ENCODE measurements around the gene TANC1.

Gene TANC1

DNA sequence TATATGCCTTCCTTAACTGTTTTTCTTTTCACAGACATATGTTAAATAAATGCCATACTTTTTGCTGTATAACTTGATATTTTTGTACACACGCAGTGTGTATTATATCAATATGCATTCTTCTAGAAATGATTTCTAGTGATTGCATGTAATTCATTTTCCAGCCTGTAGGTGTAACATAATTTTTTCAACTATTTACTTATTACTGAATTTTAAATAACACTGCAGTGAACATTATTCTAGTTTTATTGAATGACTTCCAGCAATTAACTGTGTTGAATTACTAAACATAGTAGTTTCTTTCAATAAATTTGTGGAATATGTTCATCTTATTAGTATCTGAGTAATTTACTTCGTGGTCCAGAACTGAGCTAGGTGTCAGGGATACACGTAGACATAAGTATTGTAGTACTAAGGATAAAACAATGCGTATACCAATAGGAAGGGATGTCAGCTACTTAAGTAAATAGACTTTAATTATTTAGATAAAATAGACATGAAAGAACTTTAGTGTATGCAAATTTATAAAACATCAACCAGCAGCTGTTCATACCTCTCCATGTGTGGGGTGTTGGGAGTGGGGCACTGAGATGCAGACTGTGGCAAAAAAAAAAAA lies 28.0 kb downstream of the TANC1 start:
- no peak for DNase-seq

DNA sequence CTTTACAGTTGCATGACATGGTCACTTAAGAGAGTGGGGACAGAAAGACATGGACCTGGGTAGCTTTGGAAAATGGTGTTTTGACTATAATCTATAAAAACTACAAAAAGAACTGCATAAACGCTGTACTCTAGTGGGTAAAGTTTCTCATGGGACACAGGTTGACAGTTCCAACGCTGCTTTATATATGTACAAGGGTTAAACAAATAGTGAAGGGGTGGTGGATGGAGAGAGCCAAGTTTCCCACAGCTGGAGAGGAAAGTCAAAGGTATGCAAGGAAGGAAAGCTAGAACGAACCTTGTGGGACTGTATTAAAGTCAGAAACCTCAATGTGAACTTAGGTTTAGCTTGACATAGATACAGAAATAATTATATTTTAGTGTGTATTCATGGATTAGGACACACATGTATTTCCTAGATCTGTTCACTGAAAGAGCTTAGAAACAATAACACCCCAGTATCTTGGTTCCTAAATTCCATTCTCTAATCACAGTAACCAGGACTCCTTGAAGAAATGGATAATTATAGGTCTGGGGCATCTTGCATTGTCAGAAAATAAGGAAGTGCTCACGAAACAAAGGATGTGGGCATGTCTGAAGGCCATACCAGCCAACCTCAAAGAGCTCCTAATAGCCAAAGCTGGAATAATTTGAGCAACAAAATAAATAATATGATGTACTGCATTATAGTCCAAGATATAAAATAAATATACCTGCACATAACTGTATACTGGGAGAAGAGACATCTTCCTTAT lies 28.8 kb downstream of the TANC1 start:
- no peak for DNase-seq

DNA sequence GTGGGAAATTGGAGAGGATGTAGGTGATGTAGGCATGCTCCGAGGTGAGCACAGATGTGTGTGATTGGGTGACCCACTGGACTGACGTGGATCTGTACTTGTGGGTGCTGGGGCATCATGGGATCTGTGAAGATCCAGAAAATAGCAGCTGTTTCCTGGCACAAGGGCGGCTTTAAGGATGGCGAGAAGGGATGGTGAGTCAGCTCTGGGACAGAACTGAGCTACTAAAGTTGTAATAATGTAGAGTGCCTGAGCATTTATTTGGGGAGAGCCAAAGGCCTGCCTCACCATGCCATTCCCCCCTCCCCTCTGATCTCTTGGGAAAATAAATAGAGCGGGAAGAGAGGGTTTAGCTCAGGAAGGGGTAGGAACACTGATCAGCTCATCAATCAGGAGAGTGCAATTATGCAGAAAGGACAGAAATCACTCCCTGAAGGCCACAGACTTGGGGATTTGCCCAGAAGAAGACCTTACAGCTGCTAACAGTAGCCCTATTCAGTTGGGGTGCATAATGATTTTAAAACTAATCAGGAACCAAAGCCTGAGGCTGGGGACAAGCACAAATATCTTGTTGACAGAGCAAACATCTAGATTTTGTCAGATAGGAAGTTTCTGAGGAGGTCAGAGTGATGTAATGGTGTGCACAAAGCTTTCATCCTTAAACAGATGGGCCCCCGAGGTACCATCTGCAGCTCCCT lies 30.3 kb downstream of the TANC1 start:
- no peak for DNase-seq

DNA sequence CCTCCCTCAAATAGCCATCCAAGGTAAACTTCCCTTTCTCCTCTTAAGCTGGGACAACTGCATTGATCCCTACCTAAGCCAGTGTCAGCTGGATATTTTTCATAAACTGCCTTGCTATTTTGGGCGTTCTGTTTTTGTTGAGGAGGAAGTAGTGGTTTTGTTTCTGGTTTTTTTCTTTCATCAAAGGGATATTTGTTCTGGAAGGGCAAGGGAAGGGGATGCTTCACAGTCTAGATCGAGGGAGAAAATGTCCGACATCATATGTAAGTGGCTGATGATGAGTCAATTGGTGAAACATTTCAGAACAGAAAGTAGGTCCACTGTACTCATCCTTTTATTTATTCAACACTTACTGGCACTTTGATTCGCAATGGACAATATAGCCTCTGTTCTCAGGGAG lies 31.0 kb downstream of the TANC1 start:
- no peak for DNase-seq

DNA sequence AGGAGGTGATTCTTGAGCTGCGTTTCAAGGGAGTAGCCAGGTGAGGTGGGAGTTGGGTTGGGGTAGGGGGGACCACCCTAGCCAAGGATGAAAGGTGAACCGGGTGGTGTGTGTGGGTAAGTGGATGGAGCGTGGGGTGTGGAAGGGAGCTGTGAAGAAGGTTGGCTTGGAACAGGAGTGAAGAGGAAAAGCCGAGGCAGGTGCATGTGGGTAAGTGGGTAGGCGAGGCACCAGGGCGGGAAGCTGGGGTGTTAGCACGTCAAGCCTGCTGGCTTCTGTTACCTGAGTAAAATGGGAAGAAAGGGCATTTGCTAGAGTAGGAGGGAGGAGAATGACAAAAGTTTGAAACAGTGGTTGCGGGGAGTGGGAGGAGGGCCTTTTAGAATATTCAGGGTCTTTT lies 31.6 kb downstream of the TANC1 start:
- no peak for DNase-seq

DNA sequence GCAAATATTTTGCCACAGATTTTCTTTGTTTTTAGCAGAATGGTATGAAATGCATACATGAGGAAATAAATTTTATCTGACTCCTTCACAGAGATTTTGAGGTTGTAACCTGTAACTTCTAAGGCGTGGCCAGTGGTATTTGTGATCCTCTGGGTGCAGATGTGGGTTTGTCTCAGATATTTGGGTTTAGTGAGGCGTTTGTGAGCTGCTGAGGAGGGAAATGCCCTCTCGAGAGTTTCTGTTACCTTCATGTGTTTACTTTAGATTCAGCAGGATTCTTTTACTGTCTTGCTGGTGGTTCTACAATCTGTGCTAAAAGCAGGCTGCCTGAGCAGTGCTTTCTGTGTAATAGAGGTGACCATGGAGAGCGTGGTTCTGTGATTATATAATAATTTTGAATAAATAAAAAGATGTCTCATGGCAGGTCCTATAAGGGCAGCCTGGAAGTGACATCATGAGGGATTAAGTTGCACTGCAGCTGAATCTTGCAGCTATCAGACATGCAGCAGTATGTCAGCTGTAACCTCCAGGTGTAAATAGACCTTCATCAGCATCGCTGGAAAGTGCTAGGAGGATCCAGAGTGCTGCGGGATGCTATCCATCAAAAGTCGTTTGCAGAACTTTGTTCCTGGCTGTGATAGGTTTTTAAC lies 34.1 kb downstream of the TANC1 start:
- no peak for DNase-seq

DNA sequence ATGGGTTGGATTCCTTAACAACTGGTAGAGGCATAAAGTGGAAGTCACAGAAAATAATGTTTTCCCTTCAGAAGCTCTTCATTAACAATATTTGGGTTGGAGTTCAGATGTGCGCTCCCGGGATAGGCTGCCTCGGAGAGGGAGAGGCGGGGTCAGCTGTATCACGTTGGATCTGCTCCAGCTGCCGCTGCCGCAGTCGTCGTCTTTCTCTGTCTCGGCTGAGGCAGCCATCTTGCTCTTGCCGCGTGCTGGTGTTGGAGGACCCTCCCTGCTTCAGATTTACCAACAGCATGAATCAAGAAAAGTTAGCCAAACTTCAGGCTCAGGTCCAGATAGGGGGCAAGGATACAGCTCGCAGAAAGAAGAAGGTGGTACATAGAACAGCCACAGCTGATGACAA lies 35.1 kb downstream of the TANC1 start:
- DNase-seq, result no peak

DNA sequence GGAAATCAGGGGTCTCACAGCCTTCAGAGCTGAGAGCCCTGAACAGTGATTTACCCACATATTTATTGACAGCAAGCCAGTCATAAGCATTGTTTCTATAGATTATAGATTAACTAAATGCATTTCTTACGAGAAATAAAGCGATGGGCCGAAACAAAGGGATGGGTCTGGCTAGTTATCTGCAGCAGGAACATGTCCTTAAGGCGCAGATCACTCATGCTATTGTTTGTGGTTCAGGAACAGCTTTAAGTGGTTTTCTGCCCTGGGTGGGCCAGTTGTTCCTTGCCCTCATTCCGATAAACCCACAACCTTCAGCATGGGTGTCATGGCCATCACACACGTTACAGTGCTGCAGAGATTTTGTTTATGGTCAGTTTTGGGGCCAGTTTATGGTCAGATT lies 36.4 kb downstream of the TANC1 start:
- DNase-seq, result no peak

DNA sequence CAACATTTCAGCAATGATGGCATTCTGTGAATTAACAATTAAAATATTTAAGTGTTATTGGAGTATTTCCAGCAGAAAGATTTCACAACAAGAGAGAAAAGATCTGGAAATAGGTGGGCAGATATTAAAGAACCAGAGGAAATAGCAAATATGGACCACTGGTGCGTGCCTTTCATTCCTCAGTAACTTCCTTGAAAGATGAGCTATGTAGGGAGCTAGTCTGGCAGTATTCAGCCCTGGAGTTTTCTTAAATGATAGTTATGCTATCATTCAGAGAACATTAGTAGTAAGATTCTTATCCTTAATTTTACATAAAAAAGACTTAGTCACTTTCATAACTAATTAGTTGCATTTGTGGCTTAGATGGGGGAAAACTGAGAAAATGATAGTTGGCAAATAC lies 41.5 kb downstream of the TANC1 start:
- DNase-seq, result no peak

DNA sequence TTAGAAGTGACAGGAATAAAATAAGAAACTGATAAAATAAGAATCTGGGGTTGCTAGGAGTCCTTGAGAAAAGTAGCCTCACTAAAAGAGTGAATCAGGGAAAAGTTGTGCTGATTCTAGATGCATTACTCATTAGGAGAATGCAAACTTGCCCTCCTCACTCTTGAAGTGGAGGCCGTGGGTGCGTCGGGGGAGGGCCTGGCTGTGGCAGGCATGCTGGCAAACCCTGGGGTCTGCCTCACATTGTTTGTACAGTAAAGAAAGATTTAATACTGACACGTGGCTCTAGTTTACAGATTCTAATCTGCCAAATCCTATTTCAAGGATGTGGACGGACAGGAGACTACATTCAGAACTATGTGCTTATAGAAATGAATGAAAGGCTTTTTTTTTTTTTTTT lies 41.9 kb downstream of the TANC1 start:
- no peak for DNase-seq

DNA sequence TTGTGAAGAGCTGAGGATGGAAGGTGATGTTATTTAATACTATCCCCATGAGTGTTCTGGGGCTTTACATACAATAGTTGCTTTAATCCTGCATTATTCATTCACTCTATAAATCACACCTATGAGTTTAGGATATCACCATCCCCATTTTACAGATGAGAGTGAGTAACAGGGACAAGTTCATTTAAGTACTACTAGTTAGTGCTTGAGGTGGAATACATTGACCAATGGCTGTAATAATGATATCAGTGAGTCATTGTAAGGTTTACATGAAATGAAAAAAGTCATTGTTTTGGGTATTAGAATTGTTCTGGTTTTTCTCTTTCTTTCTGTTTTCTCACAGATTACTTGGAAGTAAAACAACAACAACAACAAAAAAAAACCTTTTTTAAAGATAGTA lies 42.5 kb downstream of the TANC1 start:
- DNase-seq, result no peak

DNA sequence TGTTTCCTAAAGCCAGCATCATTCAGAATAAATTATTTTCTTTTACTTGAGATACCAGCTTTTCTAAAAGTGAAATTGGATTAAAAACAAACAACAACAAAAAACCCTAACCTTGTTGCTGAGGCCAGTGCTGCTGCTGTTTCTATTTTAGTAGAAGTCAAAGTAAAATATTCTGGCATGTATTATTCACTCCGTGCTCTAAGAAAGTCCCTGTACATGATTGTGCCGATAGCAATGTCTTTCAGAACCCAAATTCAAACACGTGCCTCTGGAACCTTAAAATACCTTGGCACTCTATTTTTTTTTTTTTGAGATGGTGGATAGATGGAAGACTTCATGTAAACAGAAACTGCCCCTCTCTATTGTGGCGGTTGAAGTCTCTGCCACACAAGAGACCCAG lies 43.7 kb downstream of the TANC1 start:
- DNase-seq, result no peak

DNA sequence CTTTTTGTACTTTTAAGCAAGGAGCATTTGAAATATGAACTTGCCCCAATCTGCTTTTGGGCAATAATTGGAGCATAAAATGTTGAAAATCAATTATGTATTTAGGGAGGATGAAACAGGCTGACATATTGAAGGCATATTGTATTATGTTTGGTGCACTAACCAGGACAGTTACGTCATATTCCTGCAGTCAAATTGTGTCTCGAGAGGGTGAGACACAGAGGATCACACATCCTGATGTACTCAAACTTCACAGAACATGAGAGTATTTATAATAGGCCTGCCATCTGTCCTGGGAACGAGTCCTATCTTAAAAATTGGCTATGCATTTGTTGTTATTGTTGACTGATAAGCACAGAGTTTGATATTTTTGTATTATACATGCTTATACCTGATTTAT lies 44.7 kb downstream of the TANC1 start:
- DNase-seq, result no peak

DNA sequence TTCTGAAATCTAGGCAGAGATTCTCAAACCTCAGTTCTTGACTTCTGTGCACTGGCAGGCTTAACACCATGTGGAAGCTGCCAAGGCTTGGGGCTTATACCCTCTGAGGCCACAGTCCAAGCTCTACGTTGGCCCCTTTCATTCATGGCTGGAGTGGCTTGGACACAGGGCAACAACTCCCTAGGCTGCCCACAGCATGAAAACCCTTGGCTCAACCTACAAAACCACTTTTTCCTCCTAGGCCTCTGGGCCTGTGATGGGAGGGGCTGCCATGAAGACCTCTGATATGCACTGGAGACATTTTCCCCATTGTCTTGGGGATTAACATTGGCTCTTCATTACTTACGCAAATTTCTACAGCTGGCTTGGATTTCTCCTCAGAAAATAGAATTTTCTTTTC lies 46.7 kb downstream of the TANC1 start:
- no peak for DNase-seq

DNA sequence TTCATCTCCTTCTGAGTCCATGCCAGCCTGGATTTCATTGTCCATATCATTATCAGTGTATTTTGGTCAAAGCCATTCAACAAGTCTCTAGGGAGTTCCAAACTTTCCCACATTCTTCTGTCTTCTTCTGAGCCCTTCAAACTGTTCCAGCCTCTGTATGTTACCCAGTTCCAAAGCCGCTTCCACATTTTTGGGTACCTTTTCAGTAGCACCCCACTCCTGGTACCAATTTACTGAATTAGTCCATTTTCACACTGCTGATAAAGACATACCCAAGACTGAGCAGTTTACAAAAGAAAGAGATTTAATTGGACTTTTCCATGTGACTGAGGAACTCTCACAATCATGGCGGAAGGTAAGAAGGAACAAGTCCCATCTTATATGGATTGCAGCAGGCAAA lies 47.4 kb downstream of the TANC1 start:
- DNase-seq, result no peak

DNA sequence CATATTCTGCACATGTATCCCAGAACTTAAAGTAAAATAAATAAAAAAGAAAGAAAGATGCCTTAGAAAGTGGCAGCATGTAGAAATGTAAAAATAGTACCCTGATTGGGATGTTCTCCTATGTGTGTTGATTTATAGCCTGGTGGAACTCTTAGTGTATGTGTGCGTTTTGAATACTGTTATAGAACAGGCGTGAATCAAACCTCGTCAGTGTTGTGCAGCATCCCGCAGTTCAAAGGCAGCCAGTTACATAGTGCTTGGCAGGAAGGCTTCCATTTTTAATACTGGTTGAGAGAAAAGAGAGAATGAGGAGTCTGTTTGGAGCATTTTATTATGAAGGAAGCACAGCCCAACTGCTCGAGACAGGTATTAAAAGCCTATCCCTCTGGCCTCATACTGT lies 49.4 kb downstream of the TANC1 start:
- no peak for DNase-seq

DNA sequence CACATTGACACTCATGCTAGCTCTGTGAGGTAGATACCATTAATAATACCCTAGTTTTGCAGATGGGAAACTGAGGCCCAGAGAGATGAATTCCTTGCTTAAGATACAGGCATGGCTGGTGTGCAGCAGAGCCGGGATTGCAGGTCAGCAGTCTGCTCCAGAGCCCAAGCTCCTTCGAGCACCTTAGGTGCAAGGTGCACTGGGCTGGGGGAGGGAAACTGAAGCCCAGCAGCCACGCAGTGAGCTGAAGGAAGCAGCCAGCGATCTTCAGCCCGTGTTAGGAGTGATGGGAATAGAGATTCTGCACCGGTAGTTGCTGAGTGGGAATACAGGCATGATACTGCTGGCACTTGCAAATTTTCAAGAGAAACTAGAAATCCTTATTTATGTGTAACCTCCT lies 50.6 kb downstream of the TANC1 start:
- no peak for DNase-seq

DNA sequence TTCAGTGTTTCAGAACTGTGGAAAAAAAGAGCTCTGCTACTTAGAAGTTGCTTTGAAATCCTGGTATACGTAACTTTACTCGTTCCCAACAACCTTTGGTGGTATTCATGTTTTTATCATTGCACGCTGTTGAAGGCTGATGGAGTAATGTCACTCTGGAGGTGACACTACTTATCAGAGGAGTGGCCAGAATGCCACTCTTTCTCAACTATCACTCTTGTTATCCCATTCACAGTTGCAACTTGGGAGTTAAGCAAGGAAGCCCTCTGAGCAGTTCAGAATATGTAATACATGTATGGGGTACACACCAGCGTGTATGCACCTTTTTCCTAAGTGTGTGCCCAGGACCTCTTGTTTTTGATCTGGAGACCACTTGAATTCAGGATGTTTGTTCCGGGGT lies 53.6 kb downstream of the TANC1 start:
- DNase-seq, result no peak

DNA sequence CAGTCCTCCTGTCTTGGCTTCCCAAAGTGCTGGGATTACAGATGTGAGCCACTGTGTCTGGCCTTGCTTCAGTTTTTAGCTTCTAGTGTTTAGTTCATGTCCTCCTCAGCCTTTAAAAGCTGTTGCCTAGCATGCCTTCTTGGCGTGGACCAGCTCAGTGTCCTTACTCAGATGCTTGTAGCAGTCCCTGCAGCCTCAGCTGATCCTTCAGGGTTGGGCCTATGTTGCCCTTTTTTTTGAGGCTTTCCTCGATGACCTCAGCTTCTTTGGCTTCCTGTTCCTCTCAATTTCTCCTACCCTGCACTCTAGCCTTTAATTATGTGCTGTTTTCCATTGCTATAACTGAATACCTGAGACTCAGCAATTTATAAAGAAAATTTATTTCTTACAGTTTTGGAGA lies 57.7 kb downstream of the TANC1 start:
- DNase-seq, result no peak

DNA sequence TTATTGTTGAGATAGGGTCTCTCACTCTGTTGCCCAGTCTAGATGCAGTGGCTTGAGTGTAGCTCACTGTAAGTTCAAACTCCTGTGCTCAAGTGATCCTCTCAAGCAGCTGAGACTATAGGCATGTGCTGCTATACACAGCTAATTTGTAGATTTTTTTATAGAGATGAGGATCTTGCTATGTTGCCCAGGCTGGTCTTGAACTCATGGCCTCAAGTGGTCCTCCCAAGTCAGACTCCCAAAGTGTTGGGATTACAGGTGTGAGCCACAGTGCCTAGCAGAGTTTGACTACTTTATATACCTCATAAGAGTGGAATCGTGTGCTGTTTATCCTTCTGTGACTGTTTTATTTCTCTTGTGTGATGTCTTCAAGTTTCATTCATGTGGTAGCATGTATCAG lies 60.3 kb downstream of the TANC1 start:
- no peak for DNase-seq

DNA sequence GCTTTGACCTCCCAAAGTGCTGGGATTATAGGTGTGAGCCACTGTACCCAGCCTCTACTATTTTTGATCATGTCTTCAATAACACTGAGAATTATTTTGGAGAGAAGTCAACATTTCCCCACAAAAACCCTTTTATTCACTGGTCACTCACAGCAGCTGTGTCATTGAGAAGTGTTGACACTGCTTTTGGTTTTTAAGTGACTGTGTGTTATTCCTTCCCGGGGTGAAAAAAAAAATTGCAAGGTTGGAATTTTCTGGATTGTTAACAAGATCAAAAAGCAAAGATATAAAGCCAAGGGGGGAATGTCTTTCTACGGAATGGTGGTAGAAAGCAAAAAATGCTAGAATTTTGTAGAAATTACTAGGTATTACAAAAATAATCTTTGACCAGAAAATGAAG lies 61.5 kb downstream of the TANC1 start:
- no peak for DNase-seq

DNA sequence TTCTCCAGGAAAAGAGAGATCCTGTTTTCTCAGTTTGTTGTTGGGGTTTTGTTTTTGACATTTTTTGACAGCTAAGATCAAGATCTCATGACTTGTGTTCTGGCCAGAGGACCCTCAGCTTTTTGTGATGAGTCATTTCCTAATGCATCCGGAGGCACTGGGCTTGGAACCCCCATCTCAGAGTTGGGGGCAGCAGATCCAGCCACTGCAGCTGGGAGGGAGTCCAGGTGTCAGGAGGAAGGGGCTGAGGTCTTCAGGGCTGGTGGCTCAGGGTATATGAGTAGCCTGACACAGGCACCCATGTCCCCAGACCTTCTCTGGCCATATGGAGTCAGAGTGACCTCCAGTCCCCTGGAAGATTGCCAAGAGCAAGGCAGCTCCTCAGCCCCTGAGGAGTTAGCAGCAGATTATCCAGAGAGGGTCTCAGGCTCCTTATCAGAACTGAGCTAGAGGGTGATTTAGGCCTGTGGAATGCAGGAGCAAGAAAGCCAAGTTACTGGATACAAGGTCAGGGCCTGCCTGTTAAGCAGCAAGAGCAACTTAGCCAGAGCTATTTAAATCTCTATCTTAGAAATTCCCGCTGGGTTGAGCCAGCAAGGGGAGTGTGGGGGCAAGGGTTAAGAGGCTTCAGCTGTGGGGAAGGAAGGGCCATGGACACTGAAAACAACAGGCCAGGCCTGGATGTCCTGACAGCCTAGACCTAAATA lies 62.4 kb downstream of the TANC1 start:
- no peak for DNase-seq

DNA sequence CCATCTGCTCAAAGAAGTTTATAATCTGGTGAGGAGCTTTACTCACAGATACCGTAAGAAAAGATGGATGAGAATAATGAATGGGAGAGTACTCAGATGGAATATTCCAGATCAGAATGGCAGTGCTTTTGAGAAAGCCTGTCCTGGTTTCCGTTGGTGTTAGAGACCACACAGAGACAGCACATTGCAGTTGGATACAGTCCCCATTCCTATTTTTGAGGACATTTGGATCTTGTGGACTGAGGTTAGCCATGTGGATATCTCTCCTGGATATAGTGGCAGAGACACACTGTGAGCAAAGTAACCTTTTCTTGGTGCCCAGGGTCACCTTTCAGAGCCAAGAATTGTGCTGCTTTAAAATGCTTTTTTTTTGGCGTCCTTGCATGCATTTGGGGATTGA lies 63.7 kb downstream of the TANC1 start:
- DNase-seq, result no peak
